HG03342 (cell line): Measurements from ENCODE around the gene KLK5.

Experiments
- ATAC-seq: cut with Tn5 transposase; IDR thresholded peaks from one replicate; pipeline ENCODE4 v1.9.1; 2021; ENCODE audit warnings: mild to moderate bottlenecking, moderate library complexity; ENCODE audit not compliant: unreplicated experiment

Gene KLK5

GRCh38 chr19:50969413-50969760 is 16.5 kb upstream of the KLK5 start, which contains the start of gene KLK6:
KLK6 (minus strand) TSS chr19:50969591; CDS start chr19:50968104, 1,487 bp downstream.
- no peak for ATAC-seq

GRCh38 chr19:50968716-50969412 is 16.0 kb upstream of the KLK5 start:
- no peak for ATAC-seq

GRCh38 chr19:50967929-50968715 is 15.3 kb upstream of the KLK5 start:
- ATAC-seq: no peak

DNA sequence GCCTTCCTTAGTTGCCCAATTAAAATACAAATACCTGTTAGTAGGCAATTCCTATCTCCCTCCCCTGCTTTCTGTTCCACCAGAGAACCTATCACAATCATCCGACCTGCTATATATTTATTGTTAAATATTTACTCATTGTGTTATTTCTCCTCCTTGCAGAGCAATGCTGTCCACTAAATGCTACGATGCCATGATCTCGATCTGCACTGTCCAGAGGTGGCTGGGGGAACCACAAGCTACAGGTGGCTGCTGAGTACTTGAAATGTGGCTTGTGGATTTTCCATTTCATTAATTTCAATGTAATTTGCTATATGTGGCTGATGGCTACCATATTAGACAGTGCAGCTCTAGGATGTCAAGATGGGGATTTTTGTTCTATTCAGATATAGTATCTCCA is 11.4 kb upstream of the KLK5 start:
- ATAC-seq: no peak

- ATAC-seq: no peak
Observed at GRCh38 chr19:50963381-50963780, 10.5 kb upstream of the KLK5 start.

DNA sequence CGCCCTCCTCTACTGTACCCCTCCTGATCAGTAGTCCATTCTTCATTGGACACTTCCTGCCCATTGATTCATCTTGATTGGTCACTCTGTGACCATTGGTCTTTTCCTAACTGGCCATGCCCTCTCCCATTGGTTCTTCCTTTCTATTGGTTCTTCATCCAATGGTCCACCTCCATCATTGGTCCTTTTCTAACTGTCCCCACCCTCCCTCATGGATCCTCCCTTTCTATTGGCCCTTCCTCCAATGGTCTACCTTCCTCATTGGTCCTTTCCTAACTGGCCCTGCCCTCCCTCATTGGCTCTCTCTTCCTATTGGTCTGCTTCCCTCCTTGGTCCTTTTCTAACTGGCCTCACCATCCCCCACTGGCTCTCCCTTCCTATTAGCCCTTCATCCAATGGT is 9.4 kb upstream of the KLK5 start:
- no peak for ATAC-seq

GRCh38 chr19:50959731-50960500 is 7.1 kb upstream of the KLK5 start:
- ATAC-seq: no peak

DNA sequence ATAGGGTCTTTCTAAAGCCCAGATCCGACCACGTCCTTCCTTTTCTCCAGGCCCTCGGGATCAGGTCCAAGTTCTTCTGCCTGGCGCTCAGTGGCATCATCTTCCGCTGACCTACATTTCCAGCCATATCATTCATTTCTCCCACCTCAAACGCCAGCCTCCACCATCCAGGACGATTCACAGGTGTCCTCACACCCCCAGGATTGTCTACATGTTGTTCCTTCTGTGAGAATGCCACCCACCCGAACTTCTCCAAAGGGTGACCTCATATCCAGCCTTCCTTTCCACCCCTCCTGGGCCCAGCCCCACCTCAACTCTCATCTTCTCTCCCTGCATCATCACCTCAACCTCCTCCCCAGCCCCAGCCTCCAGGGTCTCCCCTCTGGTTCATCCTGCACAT is 4.7 kb upstream of the KLK5 start:
- no peak for ATAC-seq

DNA sequence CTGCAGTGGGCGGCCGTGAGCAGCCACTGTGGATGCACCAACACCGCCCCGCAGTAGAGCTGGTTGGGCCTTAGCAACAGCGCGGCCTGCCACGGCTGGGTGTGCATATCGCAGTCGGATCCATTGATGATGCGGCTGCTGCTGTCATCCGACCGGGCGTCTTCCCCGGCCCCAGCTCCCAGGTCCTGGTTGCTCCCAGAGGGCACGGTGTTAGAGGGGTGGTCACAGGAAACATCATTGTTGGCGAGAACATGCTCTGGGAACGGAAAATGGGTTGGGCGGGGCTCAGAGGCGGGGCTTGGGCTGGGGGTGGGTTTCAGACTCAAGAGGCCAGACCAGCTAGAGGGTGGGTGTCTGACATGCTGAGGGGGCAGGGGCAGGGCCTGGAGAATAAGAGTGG is 3.0 kb downstream of the KLK5 start:
- no peak for ATAC-seq

GRCh38 chr19:50947123-50947522 is 5.7 kb downstream of the KLK5 start:
- ATAC-seq: no peak

- ATAC-seq: no peak
Observed at GRCh38 chr19:50944795-50945194, 8.0 kb downstream of the KLK5 start.

DNA sequence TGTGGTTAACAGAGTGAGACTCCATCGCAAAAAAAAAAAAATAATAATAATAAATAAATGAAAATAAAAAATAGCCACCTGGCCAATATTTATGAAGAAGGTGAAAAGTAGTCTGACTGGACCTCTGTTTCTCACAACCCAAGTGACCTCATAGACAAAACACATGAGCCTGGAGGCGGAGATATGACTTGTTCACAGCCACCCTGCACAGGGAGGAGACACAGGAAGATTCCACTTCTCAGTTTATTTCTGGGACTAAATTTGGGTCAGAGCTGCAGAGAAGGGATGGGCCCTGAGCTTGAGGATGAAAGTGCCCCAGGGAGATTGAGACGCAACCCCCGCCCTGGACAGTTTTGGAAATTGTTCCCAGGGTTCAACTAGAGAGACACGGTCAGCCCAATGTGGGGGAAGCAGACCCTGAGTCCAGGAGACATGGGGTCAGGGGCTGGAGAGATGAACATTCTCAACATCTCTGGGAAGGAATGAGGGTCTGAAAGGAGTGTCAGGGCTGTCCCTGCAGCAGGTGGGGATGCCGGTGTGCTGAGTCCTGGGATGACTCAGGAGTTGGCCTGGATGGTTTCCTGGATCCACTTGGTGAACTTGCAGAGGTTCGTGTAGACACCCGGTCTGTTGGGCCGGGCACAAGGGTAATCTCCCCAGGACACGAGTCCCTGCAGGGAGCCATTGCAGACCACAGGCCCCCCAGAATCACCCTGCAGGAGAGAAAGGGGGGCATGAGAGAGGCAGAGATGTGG is 9.6 kb downstream of the KLK5 start:
- ATAC-seq: no peak

- ATAC-seq: no peak
Observed at GRCh38 chr19:50939596-50939995, 13.2 kb downstream of the KLK5 start.

DNA sequence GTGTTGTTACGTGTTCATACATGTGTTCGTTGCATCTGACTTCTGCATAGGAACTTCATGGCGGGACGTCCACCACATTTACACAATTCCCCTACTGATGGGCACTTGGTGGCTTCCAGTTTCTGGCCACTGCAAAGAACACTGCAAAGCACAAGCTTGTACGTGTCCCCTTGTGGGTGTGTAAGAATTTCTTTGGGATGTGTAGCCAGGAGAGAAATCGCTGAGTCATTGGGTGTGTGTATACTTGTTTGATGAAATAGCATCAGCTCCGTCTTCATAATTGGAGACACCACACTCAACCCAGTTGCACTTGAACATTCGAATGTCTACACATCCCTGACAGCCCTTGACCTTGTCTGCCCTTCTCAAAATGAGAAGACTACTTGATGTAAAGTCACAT is 19.2 kb downstream of the KLK5 start:
- ATAC-seq: no peak

DNA sequence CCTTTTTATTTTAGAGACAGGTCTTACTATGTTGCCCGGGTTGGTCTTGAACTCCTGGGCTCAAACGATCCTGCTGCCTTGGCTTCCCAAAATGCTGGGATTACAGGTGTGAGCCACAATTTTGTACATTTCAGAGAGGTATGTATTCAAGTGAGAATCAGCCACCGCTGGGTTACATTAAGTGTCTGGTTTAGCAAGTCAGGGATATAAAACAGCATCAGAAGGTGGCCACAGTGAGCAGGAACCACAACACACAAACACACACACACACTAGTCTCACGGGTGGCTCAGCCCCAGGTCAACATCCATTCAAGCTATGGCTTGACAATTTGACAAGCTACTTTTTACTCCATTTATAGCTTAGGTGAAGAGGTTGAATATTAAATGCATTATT is 20.2 kb downstream of the KLK5 start:
- ATAC-seq: no peak

- no peak for ATAC-seq
Observed at GRCh38 chr19:50932018-50932689, 20.7 kb downstream of the KLK5 start.

- ATAC-seq: no peak
Observed at GRCh38 chr19:50931023-50931422, 21.8 kb downstream of the KLK5 start.

DNA sequence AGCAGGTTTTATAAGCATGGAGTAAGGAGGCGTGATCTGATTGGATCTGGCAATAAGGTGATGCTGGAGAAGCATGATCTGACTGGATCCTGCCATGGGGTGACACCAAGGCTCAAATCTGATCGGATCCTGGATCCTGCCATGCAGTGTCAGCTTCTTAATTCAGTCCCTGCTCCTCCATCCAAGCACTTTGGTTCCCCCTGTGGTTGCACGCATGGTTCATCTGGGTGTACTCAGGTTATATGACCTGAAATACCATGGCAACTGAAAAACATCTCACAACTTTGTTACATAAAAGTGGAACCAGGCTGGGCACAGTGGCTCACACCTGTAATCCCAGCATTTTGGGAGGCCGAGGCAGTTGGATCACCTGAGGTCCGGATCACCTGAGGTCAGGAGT is 24.0 kb downstream of the KLK5 start:
- no peak for ATAC-seq

DNA sequence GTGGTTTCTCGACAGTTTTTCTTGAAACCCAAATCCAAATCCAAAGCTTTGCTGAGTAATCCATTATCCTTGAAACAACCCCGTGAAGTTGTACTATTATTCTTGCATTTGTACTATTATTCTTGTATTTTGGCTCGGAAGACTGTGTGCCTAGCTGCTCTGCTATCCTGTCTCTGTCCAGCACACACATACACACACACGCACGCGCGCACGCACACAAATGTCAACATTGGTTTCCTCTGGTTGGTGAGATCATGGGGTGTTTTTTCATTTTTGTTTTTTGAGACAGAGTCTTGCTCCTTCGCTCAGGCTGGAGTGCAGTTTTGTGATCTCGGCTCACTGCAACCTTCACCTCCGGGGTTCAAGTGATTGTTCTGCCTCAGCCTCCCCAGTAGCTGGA is 26.7 kb downstream of the KLK5 start:
- no peak for ATAC-seq

- no peak for ATAC-seq
Observed at GRCh38 chr19:50925734-50926133, 27.1 kb downstream of the KLK5 start.

DNA sequence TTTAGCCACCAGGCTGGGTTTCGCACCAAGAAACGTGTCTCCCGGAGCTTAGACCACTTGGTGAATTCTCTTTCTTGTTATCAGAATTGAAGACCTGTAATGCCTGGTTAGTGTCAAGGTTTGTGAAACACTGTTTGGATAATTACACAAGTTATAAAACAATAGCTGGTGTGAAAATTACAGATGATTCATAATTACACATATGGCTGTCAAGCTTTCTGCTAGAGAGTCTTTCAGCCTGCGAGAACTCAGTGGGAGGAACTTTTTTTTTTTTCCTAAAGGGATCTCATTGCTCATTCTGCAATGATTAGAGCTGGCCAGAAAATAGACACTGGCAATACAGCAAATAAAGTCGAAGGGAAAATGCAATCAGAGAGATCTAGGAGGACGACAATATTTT is 28.3 kb downstream of the KLK5 start:
- ATAC-seq: no peak
